Activated CD4-positive, alpha-beta T cell treated with anti-CD3 and anti-CD28 coated beads, Interleukin-2, amount 10 ng/mL, durations not matched to agents 24 days and 14 days (primary cell): ENCODE measurements around the gene C2CD2L. TPM values are rescaled to one million over a fixed set of nuclear protein-coding genes. Genes with fewer than 3 reads are reported as not detected.
"Not testable (repeated sequence)": the region's sequence is repeated elsewhere in the genome, so short reads cannot be mapped to it uniquely, and the experiment has no call there.

Experiments used
- DNase-seq: peaks from one replicate; pipeline ENCODE4 v3.0.0; 2022
- H3K27ac Mint-ChIP-seq: one replicate; pipeline ENCODE4 v1.8.0; 2022; ENCODE audit warnings: mild to moderate bottlenecking, mixed read lengths
- H3K27me3 Mint-ChIP-seq: one replicate; pipeline ENCODE4 v1.8.0; 2022; ENCODE audit warnings: mixed read lengths
- H3K36me3 Mint-ChIP-seq: one replicate; pipeline ENCODE4 v1.8.0; 2022; ENCODE audit warnings: low read depth, mild to moderate bottlenecking, mixed read lengths
- H3K4me1 Mint-ChIP-seq: one replicate; pipeline ENCODE4 v1.8.0; 2021; ENCODE audit warnings: mixed read lengths
- H3K4me3 Mint-ChIP-seq: one replicate; pipeline ENCODE4 v1.8.0; 2022; ENCODE audit warnings: mild to moderate bottlenecking, moderate library complexity, mixed read lengths
- H3K9me3 Mint-ChIP-seq: one replicate; pipeline ENCODE4 v1.8.0; 2021; ENCODE audit warnings: mixed read lengths
- intact Hi-C: fragments of 100-400 bp; cut with micrococcal nuclease; formaldehyde crosslinking; loops from one replicate; pipeline ENCODE4 v1.15.1; 2023
- total RNA-seq: library from RNA; stranded (reverse); gene quantifications from 2 replicates; pipeline ENCODE4 v1.2.3, GENCODE V29; 2022

Gene C2CD2L
- total RNA-seq, 1 donor from 2014 or later: 33.5 TPM

DNA sequence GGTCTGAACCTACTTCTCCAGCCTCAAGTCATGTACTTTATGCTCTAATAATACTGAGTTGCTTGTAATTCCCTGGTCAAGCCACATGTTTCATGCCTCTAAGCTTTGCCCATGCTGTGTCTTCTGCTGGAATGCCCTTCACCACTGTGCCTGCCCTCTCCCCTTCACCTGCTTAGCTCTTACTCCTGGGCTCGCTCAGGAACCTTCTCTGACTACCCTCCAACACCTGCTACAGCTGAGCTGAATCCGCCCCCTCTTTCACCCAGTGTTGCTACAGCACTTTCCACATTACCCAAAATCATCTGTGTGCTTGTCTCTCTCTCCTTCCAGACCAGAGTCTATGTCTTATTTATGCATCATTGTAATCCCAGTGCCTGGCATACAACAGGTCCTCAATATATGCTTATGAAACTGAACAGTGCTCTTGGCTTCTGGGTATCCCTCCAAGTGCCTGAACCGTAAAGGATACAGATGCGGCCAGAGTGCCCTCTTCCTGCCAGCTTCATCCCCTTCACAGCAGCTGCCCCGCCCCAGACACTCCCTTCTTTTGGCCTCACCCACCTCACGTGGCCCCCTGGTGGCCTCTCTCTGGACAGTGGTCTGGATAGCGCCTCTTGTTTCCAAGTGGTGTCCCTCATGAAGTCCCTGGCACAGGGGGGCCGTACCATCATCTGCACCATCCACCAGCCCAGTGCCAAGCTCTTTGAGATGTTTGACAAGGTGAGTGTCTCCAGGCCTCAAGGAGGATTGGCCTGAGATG, 48.8 kb downstream of the C2CD2L start:
- no peaks in the 10 kb centered on the region for H3K9me3 Mint-ChIP-seq
- no peak overlapping the region for H3K4me3 Mint-ChIP-seq
- DNase-seq: peak; percentile 67
- peaks cover 3% of the 10 kb centered on the region for H3K4me1 Mint-ChIP-seq
- H3K27ac Mint-ChIP-seq: no peak overlapping the region
- intact Hi-C loops: no loop called here
- no peaks in the 10 kb centered on the region for H3K36me3 Mint-ChIP-seq
- H3K27me3 Mint-ChIP-seq: peaks cover 34% of the 10 kb centered on the region

DNA sequence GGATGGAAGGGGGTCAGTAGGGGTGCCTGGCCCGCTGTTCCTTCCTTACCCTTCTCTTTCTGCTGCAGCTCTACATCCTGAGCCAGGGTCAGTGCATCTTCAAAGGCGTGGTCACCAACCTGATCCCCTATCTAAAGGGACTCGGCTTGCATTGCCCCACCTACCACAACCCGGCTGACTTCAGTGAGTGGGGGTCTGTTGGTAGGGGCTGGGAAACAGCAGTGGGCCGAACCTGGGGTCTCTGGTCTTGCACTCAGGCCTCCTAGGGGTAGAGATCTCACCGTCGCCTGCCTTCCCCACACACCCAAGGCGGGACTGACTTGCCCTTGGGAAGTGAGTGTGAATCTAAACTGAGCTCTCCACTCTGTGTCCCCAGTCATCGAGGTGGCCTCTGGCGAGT, 49.4 kb downstream of the C2CD2L start:
- no peak overlapping the region for H3K27ac Mint-ChIP-seq
- intact Hi-C loops: no loop called here
- H3K9me3 Mint-ChIP-seq: no peaks in the 10 kb centered on the region
- H3K4me3 Mint-ChIP-seq: no peak overlapping the region
- peaks cover 3% of the 10 kb centered on the region for H3K4me1 Mint-ChIP-seq
- H3K27me3 Mint-ChIP-seq: peaks cover 28% of the 10 kb centered on the region
- no peaks in the 10 kb centered on the region for H3K36me3 Mint-ChIP-seq
- no peak for DNase-seq

DNA sequence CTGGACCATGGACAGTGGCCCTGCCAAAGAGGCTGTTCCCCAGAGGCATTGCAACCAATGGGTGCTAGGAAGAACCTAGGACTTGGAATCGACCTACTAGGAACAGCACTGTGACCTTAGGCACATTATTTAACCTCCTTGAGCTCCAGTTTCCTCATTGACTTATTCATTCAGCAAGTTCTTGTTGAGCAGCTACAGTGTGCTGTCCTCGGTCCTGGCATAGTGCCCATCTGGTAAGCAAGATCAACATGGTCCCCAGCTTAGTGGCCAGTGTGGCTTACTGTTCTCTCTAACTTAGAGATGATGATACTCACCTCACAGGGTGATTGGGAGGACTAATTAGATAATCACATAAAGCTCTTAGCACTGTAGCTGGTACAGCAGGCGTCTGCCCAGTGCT, 49.9 kb downstream of the C2CD2L start:
- H3K36me3 Mint-ChIP-seq: no peaks in the 10 kb centered on the region
- H3K9me3 Mint-ChIP-seq: no peaks in the 10 kb centered on the region
- no peak overlapping the region for H3K27ac Mint-ChIP-seq
- intact Hi-C loops: no loop called here
- peaks cover 22% of the 10 kb centered on the region for H3K27me3 Mint-ChIP-seq
- no peak overlapping the region for H3K4me3 Mint-ChIP-seq
- H3K4me1 Mint-ChIP-seq: peaks cover 3% of the 10 kb centered on the region
- DNase-seq: no peak

DNA sequence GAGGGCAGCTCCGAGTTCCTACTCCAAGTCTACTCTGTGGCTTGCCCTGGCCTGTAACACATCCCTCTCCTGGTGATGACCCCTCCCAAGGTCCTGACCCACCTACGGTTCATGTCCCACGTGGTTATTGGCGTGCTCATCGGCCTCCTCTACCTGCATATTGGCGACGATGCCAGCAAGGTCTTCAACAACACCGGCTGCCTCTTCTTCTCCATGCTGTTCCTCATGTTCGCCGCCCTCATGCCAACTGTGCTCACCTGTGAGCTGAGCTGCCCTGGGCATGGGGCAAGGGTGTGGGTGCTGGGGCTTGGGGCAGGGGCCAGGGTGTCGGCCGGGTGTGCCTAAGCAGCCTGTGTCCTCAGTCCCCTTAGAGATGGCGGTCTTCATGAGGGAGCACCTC, 51.3 kb downstream of the C2CD2L start:
- Mint-ChIP-seq H3K9me3 (no peaks in the 10 kb centered on the region), H3K4me1 (peaks cover 3% of the 10 kb centered on the region), H3K27me3 (peaks cover 11% of the 10 kb centered on the region), H3K36me3 (no peaks in the 10 kb centered on the region), H3K27ac (no peak overlapping the region), H3K4me3 (no peak overlapping the region)
- no peak for DNase-seq
- intact Hi-C loops: no loop called here

DNA sequence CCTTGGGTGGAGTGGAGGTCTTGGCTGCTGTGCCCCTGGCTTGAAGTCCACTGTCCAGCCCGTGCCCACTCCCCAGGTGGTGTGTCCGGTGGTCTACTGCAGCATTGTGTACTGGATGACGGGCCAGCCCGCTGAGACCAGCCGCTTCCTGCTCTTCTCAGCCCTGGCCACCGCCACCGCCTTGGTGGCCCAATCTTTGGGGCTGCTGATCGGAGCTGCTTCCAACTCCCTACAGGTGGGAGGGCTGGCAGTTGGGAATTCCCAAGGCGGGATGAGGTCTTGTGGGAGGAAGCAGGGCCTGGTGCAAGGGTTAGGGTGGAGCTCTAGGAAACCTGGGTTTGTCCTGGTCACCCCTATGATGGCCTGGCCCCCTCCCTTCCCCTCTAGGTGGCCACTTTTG, 53.0 kb downstream of the C2CD2L start:
- H3K27me3 Mint-ChIP-seq: peaks cover 7% of the 10 kb centered on the region
- H3K4me1 Mint-ChIP-seq: peaks cover 3% of the 10 kb centered on the region
- no peak overlapping the region for H3K27ac Mint-ChIP-seq
- H3K36me3 Mint-ChIP-seq: no peaks in the 10 kb centered on the region
- DNase-seq: no peak
- intact Hi-C loops: no loop called here
- no peaks in the 10 kb centered on the region for H3K9me3 Mint-ChIP-seq
- no peak overlapping the region for H3K4me3 Mint-ChIP-seq

DNA sequence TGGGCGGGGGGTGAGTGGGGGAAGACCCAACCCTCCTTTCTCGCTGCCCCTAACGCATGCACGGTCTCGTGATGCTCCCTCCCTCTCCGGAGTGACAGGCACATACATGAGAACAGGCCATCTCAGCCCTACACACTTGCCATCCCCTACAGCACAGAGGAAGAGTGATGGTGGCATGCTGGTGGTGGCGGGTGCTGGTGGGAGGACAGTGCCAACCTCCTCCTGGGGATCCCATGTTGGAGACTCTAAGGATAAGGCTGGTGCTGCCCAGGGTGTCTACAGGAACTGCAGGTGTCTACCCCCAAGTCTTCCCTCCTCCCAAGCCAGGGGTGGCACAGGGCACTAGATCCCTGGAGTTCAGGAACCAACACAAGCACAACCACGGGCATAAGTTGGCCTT, 54.7 kb downstream of the C2CD2L start:
- Mint-ChIP-seq H3K27me3 (peaks cover 2% of the 10 kb centered on the region), H3K4me3 (no peak overlapping the region), H3K9me3 (no peaks in the 10 kb centered on the region), H3K4me1 (no peaks in the 10 kb centered on the region), H3K27ac (no peak overlapping the region), H3K36me3 (no peaks in the 10 kb centered on the region)
- intact Hi-C loops: no loop called here
- no peak for DNase-seq

DNA sequence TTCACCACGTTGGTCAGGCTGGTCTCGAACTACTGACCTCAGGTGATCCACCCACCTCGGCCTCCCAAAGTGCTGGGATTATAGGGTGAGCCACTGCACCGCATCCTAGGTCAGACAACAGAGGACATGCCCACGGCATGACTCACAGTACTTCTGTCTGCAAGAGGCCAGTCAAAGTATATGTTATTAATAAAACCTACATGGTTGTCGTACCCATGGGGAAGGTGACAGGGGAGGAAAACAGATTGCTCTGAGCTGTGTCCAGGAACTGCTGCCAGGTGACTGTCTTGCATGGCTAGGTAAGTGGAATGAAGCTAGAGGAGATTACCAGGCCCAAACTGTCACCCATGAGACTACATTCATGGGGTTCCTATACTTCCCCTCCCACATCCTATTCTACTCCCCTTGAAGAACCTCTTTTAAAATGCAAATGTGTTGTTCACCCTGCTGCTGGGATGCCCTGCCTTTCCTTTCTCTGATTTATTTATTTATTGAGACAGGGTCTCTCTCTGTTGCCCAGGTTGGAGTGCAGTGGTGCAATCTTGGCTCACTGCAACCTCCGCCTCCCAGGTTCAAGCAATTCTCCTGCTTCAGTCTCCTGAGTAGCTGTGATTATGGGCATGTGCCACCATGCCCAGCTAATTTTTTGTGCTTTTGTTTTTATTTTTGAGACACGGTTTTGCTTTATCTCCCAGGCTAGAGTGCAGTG, 59.4 kb downstream of the C2CD2L start:
- Mint-ChIP-seq H3K4me3 (no peak overlapping the region), H3K36me3 (no peaks in the 10 kb centered on the region), H3K27ac (no peak overlapping the region), H3K9me3 (no peaks in the 10 kb centered on the region), H3K4me1 (peaks cover 9% of the 10 kb centered on the region), H3K27me3 (no peaks in the 10 kb centered on the region)
- DNase-seq: no peak
- intact Hi-C loops: no loop called here

DNA sequence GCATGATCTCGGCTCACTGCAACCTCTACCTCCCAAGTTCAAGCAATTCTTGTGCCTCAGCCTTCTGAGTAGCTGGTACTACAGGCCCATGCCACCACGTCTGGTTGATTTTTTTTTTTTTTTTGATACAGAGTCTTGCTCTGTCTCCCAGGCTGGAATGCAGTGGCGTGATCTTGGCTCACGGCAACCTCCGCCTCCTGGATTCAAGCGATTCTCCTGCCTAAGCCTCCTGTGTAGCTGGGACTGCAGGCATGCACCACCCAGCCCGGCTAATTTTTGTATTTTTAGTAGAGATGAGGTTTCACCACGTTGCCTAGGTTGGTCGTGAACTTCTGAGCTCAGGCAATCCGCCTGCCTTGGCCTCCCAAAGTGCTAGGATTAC, 59.9 kb downstream of the C2CD2L start:
- H3K27me3 Mint-ChIP-seq, H3K27ac Mint-ChIP-seq, H3K9me3 Mint-ChIP-seq, intact Hi-C loops, DNase-seq, H3K36me3 Mint-ChIP-seq, H3K4me3 Mint-ChIP-seq: not testable (repeated sequence)
- H3K4me1 Mint-ChIP-seq: peaks cover 11% of the 10 kb centered on the region

DNA sequence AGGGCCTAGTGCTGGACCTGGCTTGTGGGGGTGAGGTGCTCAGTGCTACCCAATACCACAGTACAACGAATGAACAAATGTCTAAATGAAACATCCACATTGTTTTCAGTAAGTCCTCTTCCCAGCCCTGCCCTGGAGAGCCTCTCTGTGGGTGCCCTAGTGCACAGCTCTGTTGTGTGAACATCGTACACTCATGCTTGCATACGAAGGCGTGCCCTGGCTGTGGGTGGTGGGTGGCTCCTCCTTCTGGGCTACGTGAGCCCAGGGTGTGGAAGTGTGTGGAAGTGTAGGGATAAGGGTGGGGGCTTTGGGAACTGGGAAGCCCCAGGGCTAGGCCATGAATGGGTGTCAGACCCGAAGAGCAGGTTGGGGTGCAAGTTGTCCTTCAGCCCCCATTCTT, 60.8 kb downstream of the C2CD2L start:
- H3K27ac Mint-ChIP-seq: peak overlapping the region; percentile 84
- H3K9me3 Mint-ChIP-seq: no peaks in the 10 kb centered on the region
- H3K4me1 Mint-ChIP-seq: peaks cover 16% of the 10 kb centered on the region
- DNase-seq: no peak
- intact Hi-C loops: loop anchor here (1.0 to 2.0 kb wide), 5 partner anchors 21 to 155 kb away; partner anchors contain the start of gene HINFP
- peak overlapping the region; percentile 94 for H3K4me3 Mint-ChIP-seq
- peaks cover 2% of the 10 kb centered on the region for H3K36me3 Mint-ChIP-seq
- H3K27me3 Mint-ChIP-seq: no peaks in the 10 kb centered on the region

Other genes with a start within 250 kb of the C2CD2L start
- 6.1 and 6.4 TPM in 2 replicates for gene CXCR5, start 223.5 kb upstream of the C2CD2L start, total RNA-seq
- gene BCL9L, start 181.4 kb upstream of the C2CD2L start, total RNA-seq: 25.1 and 28.5 TPM in 2 replicates
- not detected in 2 replicates for gene UPK2, start 151.0 kb upstream of the C2CD2L start, total RNA-seq
- not detected in 2 replicates for gene FOXR1, start 135.6 kb upstream of the C2CD2L start, total RNA-seq
- gene CENATAC, start 109.2 kb upstream of the C2CD2L start, total RNA-seq: 46.3 and 47.1 TPM in 2 replicates
- 1,641 and 1,650 TPM in 2 replicates for gene RPS25, start 89.0 kb upstream of the C2CD2L start, total RNA-seq
- gene TRAPPC4, start 88.6 kb upstream of the C2CD2L start, total RNA-seq: 141 and 151 TPM in 2 replicates
- 28.8 and 31.6 TPM in 2 replicates for gene SLC37A4, start 76.5 kb upstream of the C2CD2L start, total RNA-seq
- gene HYOU1, start 50.1 kb upstream of the C2CD2L start, total RNA-seq: 193 and 203 TPM in 2 replicates
- 20.2 and 20.9 TPM in 2 replicates for gene VPS11, start 39.5 kb upstream of the C2CD2L start, total RNA-seq
- gene HMBS, start 22.5 kb upstream of the C2CD2L start, total RNA-seq: 60.9 and 62.8 TPM in 2 replicates
- 76.1 and 79.4 TPM in 2 replicates for gene DPAGT1, start 5.5 kb upstream of the C2CD2L start, total RNA-seq
- 34.9 and 41.4 TPM in 2 replicates for gene HINFP, start 14.2 kb downstream of the C2CD2L start, total RNA-seq
- gene ABCG4, start 41.7 kb downstream of the C2CD2L start, total RNA-seq: 0.07 TPM in 1 of 2 replicates, not detected in the other
- gene NLRX1, start 61.4 kb downstream of the C2CD2L start, total RNA-seq: 23.3 and 25.0 TPM in 2 replicates
- 0.54 and 0.58 TPM in 2 replicates for gene NHERF4, start 78.1 kb downstream of the C2CD2L start, total RNA-seq
- 36.4 and 36.5 TPM in 2 replicates for gene CBL, start 99.0 kb downstream of the C2CD2L start, total RNA-seq
- gene MCAM, start 209.8 kb downstream of the C2CD2L start, total RNA-seq: 7.5 and 8.1 TPM in 2 replicates
- 26.5 and 26.8 TPM in 2 replicates for gene RNF26, start 227.2 kb downstream of the C2CD2L start, total RNA-seq
- gene C1QTNF5, start 233.5 kb downstream of the C2CD2L start, total RNA-seq: not detected in 2 replicates
- gene MFRP, start 239.4 kb downstream of the C2CD2L start, total RNA-seq: not detected in 2 replicates